Occipital lobe (tissue), 2 donors: ENCODE results near the gene UGGT1. TPM values are rescaled to one million over a fixed set of nuclear protein-coding genes. Genes with fewer than 3 reads are reported as not detected.

Source experiments
- DNase-seq: peaks from one replicate; lab custom pipeline; 2025; lab: John Stamatoyannopoulos, UW
- total RNA-seq: library from RNA; depleted of rRNA; stranded (reverse); fragments of >200 nt; gene quantifications from one replicate; pipeline ENCODE4 v1.2.3, GENCODE V29; 2014

UGGT1 gene
- 57.6 TPM for total RNA-seq

- peak; percentile 94 for DNase-seq
Measured at GRCh38 chr2:128090945-128091725, at the start of gene UGGT1. UGGT1 (plus strand) TSS chr2:128091200; CDS start chr2:128091358, 158 bp downstream.

GRCh38 chr2:128041561-128041960 is 49.4 kb upstream of the UGGT1 start:
- DNase-seq: no peak

- DNase-seq: no peak
Measured at GRCh38 chr2:128043041-128043440, 48.0 kb upstream of the UGGT1 start.

GRCh38 chr2:128053331-128053730 is 37.7 kb upstream of the UGGT1 start:
- DNase-seq: no peak

GRCh38 chr2:128054104-128054885 is 36.7 kb upstream of the UGGT1 start:
- DNase-seq: no peak

- no peak for DNase-seq
Measured at GRCh38 chr2:128057334-128057733, 33.7 kb upstream of the UGGT1 start.

GRCh38 chr2:128058114-128058513 is 32.9 kb upstream of the UGGT1 start:
- no peak for DNase-seq

GRCh38 chr2:128062571-128062970 is 28.4 kb upstream of the UGGT1 start:
- no peak for DNase-seq

- DNase-seq: no peak
Measured at GRCh38 chr2:128064353-128064752, 26.6 kb upstream of the UGGT1 start.

- no peak for DNase-seq
Measured at GRCh38 chr2:128069769-128070168, 21.2 kb upstream of the UGGT1 start.

- no peak for DNase-seq
Measured at GRCh38 chr2:128073278-128073677, 17.7 kb upstream of the UGGT1 start.

- no peak for DNase-seq
Measured at GRCh38 chr2:128076461-128077106, 14.4 kb upstream of the UGGT1 start.

GRCh38 chr2:128084757-128085156 is 6.2 kb upstream of the UGGT1 start:
- no peak for DNase-seq

- DNase-seq: no peak
Measured at GRCh38 chr2:128086244-128086643, 4.8 kb upstream of the UGGT1 start.

GRCh38 chr2:128090575-128090944 is 440 bp upstream of the UGGT1 start:
- no peak for DNase-seq

GRCh38 chr2:128091726-128092080 is 703 bp downstream of the UGGT1 start:
- DNase-seq: no peak

GRCh38 chr2:128092656-128093055 is 1.7 kb downstream of the UGGT1 start:
- no peak for DNase-seq

- DNase-seq: no peak
Measured at GRCh38 chr2:128093762-128094161, 2.8 kb downstream of the UGGT1 start.

GRCh38 chr2:128095201-128095600 is 4.2 kb downstream of the UGGT1 start:
- no peak for DNase-seq

GRCh38 chr2:128103407-128103806 is 12.4 kb downstream of the UGGT1 start:
- DNase-seq: no peak

- no peak for DNase-seq
Measured at GRCh38 chr2:128105072-128105471, 14.1 kb downstream of the UGGT1 start.

- DNase-seq: no peak
Measured at GRCh38 chr2:128108166-128108565, 17.2 kb downstream of the UGGT1 start.
